Kidney (tissue), 14 donors: ENCODE results near the gene CNOT10. TPM values are rescaled to one million over a fixed set of nuclear protein-coding genes. Genes with fewer than 3 reads are reported as not detected.

ENCODE experiments used
- DNase-seq, 5 donors: peaks; one replicate each; pipeline ENCODE4 v3.0.0-alpha.2; 2013 to 2020
- FAIRE-seq: peaks from 2 replicates; lab custom pipeline; 2012; peaks lifted over from hg19 to GRCh38; lab: Jason Lieb, UNC
- H3K27ac ChIP-seq, 2 donors: one replicate each; pipeline ENCODE4 v1.7.0; 2013; ENCODE audit warnings: low read depth in 2 of 2, low read length in 2 of 2, inconsistent platforms in 1 of 2
- H3K27me3 ChIP-seq: one replicate; pipeline ENCODE4 v1.7.1; 2013; ENCODE audit warnings: low read length, inconsistent platforms; ENCODE audit not compliant: control insufficient read depth, insufficient read depth
- H3K36me3 ChIP-seq, 3 donors: one replicate each; pipeline versions ENCODE4 v1.7.0 to v1.7.1; 2013; ENCODE audit warnings: low read length in 3 of 3, control low read depth in 1 of 3, inconsistent platforms in 1 of 3; ENCODE audit not compliant: insufficient read depth in 3 of 3, control insufficient read depth in 2 of 3
- H3K4me1 ChIP-seq, 3 donors: one replicate each; pipeline versions ENCODE4 v1.7.0 to v1.7.1; 2013; ENCODE audit warnings: low read length in 3 of 3, inconsistent platforms in 1 of 3, low read depth in 1 of 3; ENCODE audit not compliant: control insufficient read depth in 2 of 3, insufficient read depth in 2 of 3
- H3K4me3 ChIP-seq, 3 donors: one replicate each; pipeline versions ENCODE4 v1.7.0 to v1.8.1; 2013; ENCODE audit warnings: low read length in 3 of 3, control low read depth in 1 of 3, inconsistent platforms in 1 of 3
- H3K9ac ChIP-seq, 3 donors: one replicate each; pipeline versions ENCODE4 v1.7.0 to v1.7.1; 2013; ENCODE audit warnings: low read length in 3 of 3, control low read depth in 1 of 3, inconsistent platforms in 1 of 3
- H3K9me3 ChIP-seq, 3 donors: one replicate each; pipeline versions ENCODE4 v1.7.0 to v1.7.1; 2013; ENCODE audit warnings: low read length in 3 of 3, control low read depth in 1 of 3, inconsistent platforms in 1 of 3; ENCODE audit not compliant: control insufficient read depth in 2 of 3, insufficient read depth in 1 of 3
- CTCF ChIP-seq: IDR thresholded peaks from 3 replicates; pipeline ENCODE4 v1.5.1; 2012; ENCODE audit warnings: mild to moderate bottlenecking, moderate library complexity, borderline replicate concordance; ENCODE audit not compliant: insufficient read depth; ENCODE audit errors: extremely low read depth
- intact Hi-C: fragments of 100-400 bp; cut with DNase I; formaldehyde crosslinking; loops from one replicate; pipeline ENCODE4 v1.11.1; 2022
- polyA plus RNA-seq: library from polyadenylated mRNA; stranded (reverse); fragments of 350-450 nt; fragmentation: Illumina TruSeq; extraction: RNeasy Lipid Tissue Mini Kit (QIAGEN cat#74804); gene quantifications from one replicate; pipeline ENCODE4 v1.2.3, GENCODE V29; 2014; ENCODE audit warnings: low read depth, low replicate concordance; ENCODE audit not compliant: insufficient read depth
- total RNA-seq: library from RNA; stranded (reverse); fragmentation: NEBNext Ultra II Directional; extraction: Animal tissue kit (Norgen Biotek cat#: 25700); gene quantifications from one replicate; pipeline ENCODE4 v1.2.1, GENCODE V29; 2021
- donor health status: control.
- donor health status: control.
- donor health status: control.
- donor health status: control.
- donor health status: control.
- donor health status: DM: yes; HTN: yes; CAD: no.
- donor health status: Normal renal cell carcinoma (clear cell type).

CNOT10 gene
- total and polyA plus RNA-seq, 2 donors from 2014 or later = 19.0 to 34.0 TPM

GRCh38 chr3:32675164-32675563 is 9.8 kb upstream of the CNOT10 start:
- Histone ChIP-seq H3K9me3 (no peaks in the 10 kb centered on the region), H3K27ac (no peak overlapping the region), H3K27me3 (no peaks in the 10 kb centered on the region), H3K4me3 (no peak overlapping the region), H3K36me3 (no peaks in the 10 kb centered on the region), H3K9ac (no peak overlapping the region), H3K4me1 (no peaks in the 10 kb centered on the region)
- no peak for FAIRE-seq
- intact Hi-C loops = no loop called here
- no peak for DNase-seq
- TF ChIP-seq CTCF = no peak

GRCh38 chr3:32675650-32676049 is 9.3 kb upstream of the CNOT10 start:
- Histone ChIP-seq H3K27me3 (no peaks in the 10 kb centered on the region), H3K4me3 (no peak overlapping the region), H3K9me3 (no peaks in the 10 kb centered on the region), H3K9ac (no peak overlapping the region), H3K27ac (no peak overlapping the region), H3K4me1 (no peaks in the 10 kb centered on the region), H3K36me3 (no peaks in the 10 kb centered on the region)
- DNase-seq (no peak), FAIRE-seq (no peak)
- intact Hi-C loops = no loop called here
- no peak for TF ChIP-seq CTCF

GRCh38 chr3:32681811-32682210 is 3.2 kb upstream of the CNOT10 start:
- H3K4me3 ChIP-seq = no peak overlapping the region
- intact Hi-C loops = no loop called here
- DNase-seq (no peak), FAIRE-seq (no peak)
- H3K9ac ChIP-seq = no peak overlapping the region
- no peaks in the 10 kb centered on the region for H3K9me3 ChIP-seq
- H3K36me3 ChIP-seq = no peaks in the 10 kb centered on the region
- no peak for TF ChIP-seq CTCF
- H3K4me1 ChIP-seq = peaks cover under 1 to 11% (median 5%) of the 10 kb centered on the region in 3 donors
- H3K27me3 ChIP-seq = no peaks in the 10 kb centered on the region
- H3K27ac ChIP-seq = no peak overlapping the region
